ENCODE results near the gene DLG5.

DLG5 gene

GRCh38 chr10:77865580-77866324, 60.8 kb downstream of the DLG5 start:
- DNase-seq, result no peak

- DNase-seq, result no peak
Measured at GRCh38 chr10:77864151-77864851, 62.3 kb downstream of the DLG5 start.

GRCh38 chr10:77863446-77863845, 63.1 kb downstream of the DLG5 start:
- DNase-seq, result no peak

GRCh38 chr10:77862595-77862994, 64.0 kb downstream of the DLG5 start:
- DNase-seq, result no peak

- DNase-seq, result no peak
Measured at GRCh38 chr10:77861366-77861765, 65.2 kb downstream of the DLG5 start.

- DNase-seq, result no peak
Measured at GRCh38 chr10:77859865-77860282, 66.7 kb downstream of the DLG5 start.

- no peak for DNase-seq
Measured at GRCh38 chr10:77859200-77859864, 67.2 kb downstream of the DLG5 start.

GRCh38 chr10:77857272-77857671, 69.3 kb downstream of the DLG5 start:
- no peak for DNase-seq

- no peak for DNase-seq
Measured at GRCh38 chr10:77856566-77856965, 70.0 kb downstream of the DLG5 start.

- DNase-seq, result no peak
Measured at GRCh38 chr10:77855404-77856155, 71.0 kb downstream of the DLG5 start.

GRCh38 chr10:77854115-77854514, 72.4 kb downstream of the DLG5 start:
- no peak for DNase-seq

- DNase-seq, result no peak
Measured at GRCh38 chr10:77853256-77853655, 73.3 kb downstream of the DLG5 start.

- no peak for DNase-seq
Measured at GRCh38 chr10:77850620-77851231, 75.8 kb downstream of the DLG5 start.

- no peak for DNase-seq
Measured at GRCh38 chr10:77849039-77849664, 77.4 kb downstream of the DLG5 start.

GRCh38 chr10:77846718-77847311, 79.7 kb downstream of the DLG5 start:
- peak; percentile 59 for DNase-seq

- DNase-seq, result no peak
Measured at GRCh38 chr10:77845451-77845850, 81.1 kb downstream of the DLG5 start.

- DNase-seq, result no peak
Measured at GRCh38 chr10:77844713-77845445, 81.7 kb downstream of the DLG5 start.

- no peak for DNase-seq
Measured at GRCh38 chr10:77844177-77844576, 82.4 kb downstream of the DLG5 start.

GRCh38 chr10:77843264-77843663, 83.3 kb downstream of the DLG5 start:
- DNase-seq, result no peak

- DNase-seq, result no peak
Measured at GRCh38 chr10:77842652-77843212, 83.8 kb downstream of the DLG5 start.
